ENCODE measurements around the gene GPR15.

The GPR15 gene

DNA sequence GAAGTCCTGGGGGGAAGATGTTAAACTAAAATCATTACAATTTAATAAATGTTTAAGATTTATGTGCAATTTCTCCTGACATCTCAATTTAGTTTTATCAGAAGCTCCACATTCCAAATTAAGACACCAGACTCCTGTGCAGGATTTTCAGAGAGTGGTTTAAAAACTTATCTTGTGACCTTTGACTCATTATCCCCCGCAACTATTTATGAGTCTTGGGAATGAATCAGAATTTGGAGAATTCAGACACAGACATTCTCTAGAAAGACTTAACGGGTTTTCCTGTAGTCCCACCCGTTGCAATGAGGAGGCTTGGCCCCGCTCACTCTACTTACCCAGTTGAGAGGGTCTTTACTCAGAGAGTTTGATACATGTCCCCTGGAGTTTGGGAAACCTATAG, 27.2 kb upstream of the GPR15 start:
- Histone ChIP-seq H3K4me3 (replicated peaks; ENCODE audit: insufficient read depth, low read length) (no peak overlapping the region), H3K27me3 (ENCODE audit: insufficient read depth, poor library complexity, severe bottlenecking) (no peaks in the 10 kb centered on the region), H3K27ac (replicated peaks) (no peak overlapping the region)
- no peak for DNase-seq (ENCODE audit: low read depth in 1 of 2, low spot score in 1 of 2)
- TF ChIP-seq POLR2AphosphoS5 (IDR thresholded peaks at IDR 0.05; ENCODE audit: low read depth) (no peak), SPI1 (IDR thresholded peaks at IDR 0.05; ENCODE audit: borderline replicate concordance, low read depth) (no peak), GABPA (IDR thresholded peaks at IDR 0.05; ENCODE audit: low read depth) (no peak)
- TF ChIP-seq, protein P1, sequence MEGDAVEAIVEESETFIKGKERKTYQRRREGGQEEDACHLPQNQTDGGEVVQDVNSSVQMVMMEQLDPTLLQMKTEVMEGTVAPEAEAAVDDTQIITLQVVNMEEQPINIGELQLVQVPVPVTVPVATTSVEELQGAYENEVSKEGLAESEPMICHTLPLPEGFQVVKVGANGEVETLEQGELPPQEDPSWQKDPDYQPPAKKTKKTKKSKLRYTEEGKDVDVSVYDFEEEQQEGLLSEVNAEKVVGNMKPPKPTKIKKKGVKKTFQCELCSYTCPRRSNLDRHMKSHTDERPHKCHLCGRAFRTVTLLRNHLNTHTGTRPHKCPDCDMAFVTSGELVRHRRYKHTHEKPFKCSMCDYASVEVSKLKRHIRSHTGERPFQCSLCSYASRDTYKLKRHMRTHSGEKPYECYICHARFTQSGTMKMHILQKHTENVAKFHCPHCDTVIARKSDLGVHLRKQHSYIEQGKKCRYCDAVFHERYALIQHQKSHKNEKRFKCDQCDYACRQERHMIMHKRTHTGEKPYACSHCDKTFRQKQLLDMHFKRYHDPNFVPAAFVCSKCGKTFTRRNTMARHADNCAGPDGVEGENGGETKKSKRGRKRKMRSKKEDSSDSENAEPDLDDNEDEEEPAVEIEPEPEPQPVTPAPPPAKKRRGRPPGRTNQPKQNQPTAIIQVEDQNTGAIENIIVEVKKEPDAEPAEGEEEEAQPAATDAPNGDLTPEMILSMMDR (IDR thresholded peaks at IDR 0.05; ENCODE audit: insufficient read depth, low read length) = no peak
- TF ChIP-seq, protein P2, sequence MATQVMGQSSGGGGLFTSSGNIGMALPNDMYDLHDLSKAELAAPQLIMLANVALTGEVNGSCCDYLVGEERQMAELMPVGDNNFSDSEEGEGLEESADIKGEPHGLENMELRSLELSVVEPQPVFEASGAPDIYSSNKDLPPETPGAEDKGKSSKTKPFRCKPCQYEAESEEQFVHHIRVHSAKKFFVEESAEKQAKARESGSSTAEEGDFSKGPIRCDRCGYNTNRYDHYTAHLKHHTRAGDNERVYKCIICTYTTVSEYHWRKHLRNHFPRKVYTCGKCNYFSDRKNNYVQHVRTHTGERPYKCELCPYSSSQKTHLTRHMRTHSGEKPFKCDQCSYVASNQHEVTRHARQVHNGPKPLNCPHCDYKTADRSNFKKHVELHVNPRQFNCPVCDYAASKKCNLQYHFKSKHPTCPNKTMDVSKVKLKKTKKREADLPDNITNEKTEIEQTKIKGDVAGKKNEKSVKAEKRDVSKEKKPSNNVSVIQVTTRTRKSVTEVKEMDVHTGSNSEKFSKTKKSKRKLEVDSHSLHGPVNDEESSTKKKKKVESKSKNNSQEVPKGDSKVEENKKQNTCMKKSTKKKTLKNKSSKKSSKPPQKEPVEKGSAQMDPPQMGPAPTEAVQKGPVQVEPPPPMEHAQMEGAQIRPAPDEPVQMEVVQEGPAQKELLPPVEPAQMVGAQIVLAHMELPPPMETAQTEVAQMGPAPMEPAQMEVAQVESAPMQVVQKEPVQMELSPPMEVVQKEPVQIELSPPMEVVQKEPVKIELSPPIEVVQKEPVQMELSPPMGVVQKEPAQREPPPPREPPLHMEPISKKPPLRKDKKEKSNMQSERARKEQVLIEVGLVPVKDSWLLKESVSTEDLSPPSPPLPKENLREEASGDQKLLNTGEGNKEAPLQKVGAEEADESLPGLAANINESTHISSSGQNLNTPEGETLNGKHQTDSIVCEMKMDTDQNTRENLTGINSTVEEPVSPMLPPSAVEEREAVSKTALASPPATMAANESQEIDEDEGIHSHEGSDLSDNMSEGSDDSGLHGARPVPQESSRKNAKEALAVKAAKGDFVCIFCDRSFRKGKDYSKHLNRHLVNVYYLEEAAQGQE (IDR thresholded peaks at IDR 0.05; ENCODE audit: insufficient replicate concordance, low read depth) = no peak

DNA sequence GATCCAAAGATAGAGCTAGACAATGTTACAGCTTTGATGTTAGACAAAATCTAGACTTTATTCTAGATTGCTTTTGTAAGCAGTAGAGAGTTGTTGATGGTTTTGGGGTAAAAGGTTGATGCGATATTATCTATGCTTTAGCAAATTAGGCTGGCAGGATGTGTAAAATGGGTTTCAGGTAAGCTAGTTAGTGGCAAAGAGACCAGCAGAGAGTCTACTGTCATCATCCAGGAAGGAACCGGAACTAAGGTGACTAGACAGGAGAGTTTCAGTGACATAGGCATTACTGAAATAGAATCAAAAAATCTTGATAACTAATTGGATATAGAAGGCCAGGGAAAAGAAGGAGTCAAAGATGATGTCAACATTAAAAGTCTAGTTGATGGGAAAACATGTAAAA, 23.2 kb upstream of the GPR15 start:
- no peak for DNase-seq (ENCODE audit: low read depth in 1 of 2, low spot score in 1 of 2)
- H3K27ac ChIP-seq (replicated peaks) = no peak overlapping the region
- no peak for TF ChIP-seq SPI1 (IDR thresholded peaks at IDR 0.05; ENCODE audit: borderline replicate concordance, low read depth)
- no peaks in the 10 kb centered on the region for H3K27me3 ChIP-seq (ENCODE audit: insufficient read depth, poor library complexity, severe bottlenecking)
- no peak overlapping the region for H3K4me3 ChIP-seq (replicated peaks; ENCODE audit: insufficient read depth, low read length)

DNA sequence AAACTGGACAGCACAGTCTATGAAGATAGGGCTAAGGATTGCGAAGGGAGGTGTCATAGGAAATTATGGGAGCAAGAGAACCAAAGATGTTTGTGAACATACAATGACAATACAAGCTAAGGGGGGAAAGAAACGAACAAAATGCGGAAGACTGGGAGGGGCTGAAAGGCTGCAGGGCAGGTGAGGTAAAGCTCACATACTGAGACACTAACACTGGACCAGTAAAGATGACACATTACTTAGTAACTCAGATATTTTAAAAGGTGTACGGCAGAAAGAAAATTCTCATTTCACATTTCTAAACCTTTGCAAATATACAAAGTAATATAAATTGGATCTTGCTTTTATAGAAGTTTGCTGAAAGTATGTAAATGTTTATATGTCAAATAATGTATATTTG, 19.2 kb upstream of the GPR15 start:
- no peaks in the 10 kb centered on the region for H3K27me3 ChIP-seq (ENCODE audit: insufficient read depth, poor library complexity, severe bottlenecking)
- no peak overlapping the region for H3K4me3 ChIP-seq (replicated peaks; ENCODE audit: insufficient read depth, low read length)
- DNase-seq (ENCODE audit: low read depth in 1 of 2, low spot score in 1 of 2) = no peak
- TF ChIP-seq, protein P1 (IDR thresholded peaks at IDR 0.05; ENCODE audit: insufficient read depth, low read length) = no peak
- no peak for TF ChIP-seq GABPA (IDR thresholded peaks at IDR 0.05; ENCODE audit: low read depth)
- TF ChIP-seq POLR2AphosphoS5 (IDR thresholded peaks at IDR 0.05; ENCODE audit: low read depth) = no peak
- TF ChIP-seq, protein P2 (IDR thresholded peaks at IDR 0.05; ENCODE audit: insufficient replicate concordance, low read depth) = no peak
- no peak for TF ChIP-seq SPI1 (IDR thresholded peaks at IDR 0.05; ENCODE audit: borderline replicate concordance, low read depth)
- no peak overlapping the region for H3K27ac ChIP-seq (replicated peaks)

DNA sequence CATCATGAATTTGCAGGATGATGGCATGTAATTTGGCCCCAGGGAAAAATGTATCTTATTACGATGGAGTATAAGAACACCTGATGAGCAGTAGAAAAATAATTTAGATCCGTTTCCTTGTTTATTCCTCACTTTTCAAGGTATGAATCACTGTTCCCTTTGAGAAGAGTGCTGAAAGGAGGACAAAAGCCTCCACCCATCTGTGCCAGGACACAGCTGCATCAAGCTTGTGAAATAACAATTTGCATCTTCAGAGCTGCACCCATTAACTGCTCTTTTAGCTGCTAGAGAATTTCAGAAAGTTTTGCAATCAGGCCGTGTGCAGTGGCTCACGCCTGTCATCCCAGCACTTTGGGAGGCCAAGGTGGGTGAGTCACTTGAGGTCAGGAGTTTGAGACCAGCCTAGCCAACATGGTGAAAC, 18.7 kb upstream of the GPR15 start:
- no peak overlapping the region for H3K4me3 ChIP-seq (replicated peaks; ENCODE audit: insufficient read depth, low read length)
- DNase-seq (ENCODE audit: low read depth in 1 of 2, low spot score in 1 of 2) = peak; percentile 80 to 82
- peak; percentile 61 for TF ChIP-seq POLR2AphosphoS5 (IDR thresholded peaks at IDR 0.05; ENCODE audit: low read depth)
- TF ChIP-seq, protein P2 (IDR thresholded peaks at IDR 0.05; ENCODE audit: insufficient replicate concordance, low read depth) = peak; percentile 50
- TF ChIP-seq GABPA (IDR thresholded peaks at IDR 0.05; ENCODE audit: low read depth) = no peak
- H3K27me3 ChIP-seq (ENCODE audit: insufficient read depth, poor library complexity, severe bottlenecking) = no peaks in the 10 kb centered on the region
- H3K27ac ChIP-seq (replicated peaks) = no peak overlapping the region

Measured in HL-60 (cell line).